DMS153 treated with DMSO at 0.1 percent for 48 hours (cell line): ENCODE data around the gene ANKRD34A.
A peak's percentile ranks its signal among the peaks of the same experiment; 100 is the strongest.

Source experiments
- DNase-seq: peaks from one replicate; lab custom pipeline; 2025; ENCODE audit not compliant: unreplicated experiment; lab: John Stamatoyannopoulos, UW

The ANKRD34A gene

GRCh38 chr1:145974721-145975120, 10.3 kb upstream of the ANKRD34A start:
- no peak for DNase-seq

DNA sequence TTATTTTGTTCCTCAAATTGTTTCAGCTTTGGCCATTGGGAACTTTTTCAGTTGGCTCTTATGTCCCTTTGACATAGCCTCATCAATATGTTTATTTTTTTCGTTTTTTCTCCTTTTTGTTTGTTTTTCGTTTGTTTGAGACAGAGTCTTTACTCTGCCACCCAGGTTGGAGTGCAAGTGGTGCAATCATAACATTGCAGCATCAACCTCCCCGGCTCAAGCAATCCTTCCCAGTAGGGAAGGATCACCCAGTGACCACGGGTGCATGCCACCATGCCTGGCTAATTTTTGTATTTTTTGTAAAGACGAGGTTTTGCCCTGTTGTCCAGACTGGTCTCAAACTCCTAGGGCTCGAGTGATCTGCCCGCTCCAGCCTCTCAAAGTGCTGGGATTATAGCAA, 8.2 kb upstream of the ANKRD34A start:
- no peak for DNase-seq

DNA sequence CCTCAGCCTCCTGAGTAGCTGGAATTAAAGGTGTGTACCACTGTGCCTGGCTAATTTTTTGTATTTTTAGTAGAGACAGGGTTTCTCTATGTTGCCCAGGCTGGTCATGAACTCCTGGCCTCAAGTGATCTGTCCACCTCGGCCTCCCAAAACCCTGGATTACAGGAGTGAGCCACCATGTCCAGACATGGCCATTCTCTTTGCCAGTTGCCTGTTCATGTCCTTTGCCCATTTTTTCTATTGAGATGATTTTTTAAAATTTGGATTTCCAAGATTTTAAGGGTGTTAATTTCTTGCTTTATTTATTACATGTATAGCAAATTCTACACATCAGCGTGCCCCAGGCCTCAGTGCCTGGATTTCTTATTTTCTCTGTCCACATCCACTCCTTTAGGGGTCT, 2.9 kb upstream of the ANKRD34A start:
- DNase-seq, result no peak

DNA sequence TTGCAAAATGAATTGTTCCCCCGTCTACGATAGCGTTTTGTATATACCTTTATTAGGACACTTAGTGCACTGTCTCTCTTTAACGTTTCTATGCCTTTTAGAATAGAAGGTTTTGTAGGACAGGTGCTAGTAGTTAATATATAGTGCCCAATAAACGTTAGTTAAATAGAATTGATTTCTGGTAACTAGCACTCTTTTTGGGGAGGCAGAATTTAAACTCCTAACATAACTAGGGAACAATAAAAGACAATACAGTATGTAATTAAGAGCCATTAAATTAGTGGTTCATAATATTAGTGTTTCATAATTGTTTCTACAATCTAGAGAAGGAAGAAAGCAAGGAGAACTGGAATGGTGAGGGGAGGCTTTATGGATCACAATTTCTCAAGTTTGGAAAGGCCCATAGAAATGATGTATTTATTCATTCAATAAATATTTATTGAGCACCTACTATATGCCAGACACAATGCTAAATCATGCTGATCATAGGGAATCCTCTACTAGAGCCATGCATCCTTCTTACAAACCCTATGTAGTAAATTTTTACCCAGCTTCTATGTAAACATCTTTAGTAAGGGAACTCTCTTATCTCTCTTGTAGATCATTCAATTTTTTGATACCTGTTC, 857 bp upstream of the ANKRD34A start:
- no peak for DNase-seq

- DNase-seq, result no peak
These were observed 933 bp downstream of the ANKRD34A start for GRCh38 chr1:145963265-145964019.

GRCh38 chr1:145962157-145963102, 1.9 kb downstream of the ANKRD34A start:
- no peak for DNase-seq

- DNase-seq, result no peak
These were observed 2.8 kb downstream of the ANKRD34A start for GRCh38 chr1:145961425-145962156.

DNA sequence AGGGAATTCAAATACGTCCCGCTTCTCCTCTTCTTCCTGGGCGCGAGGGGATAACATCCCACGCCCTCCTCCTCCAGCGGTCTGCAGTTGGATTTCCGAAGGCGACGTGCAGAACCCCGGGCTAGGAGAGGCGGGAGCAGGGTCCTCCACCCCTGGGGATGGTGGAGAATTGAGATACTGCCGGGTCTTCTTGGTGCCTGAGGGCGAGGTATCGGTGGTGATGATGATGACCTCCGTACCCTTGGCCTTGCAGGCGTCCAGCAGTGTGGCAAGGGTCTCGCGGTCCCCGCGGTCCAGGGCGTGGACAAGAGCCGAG, 3.3 kb downstream of the ANKRD34A start:
- DNase-seq, result no peak

GRCh38 chr1:145960468-145961108, 3.8 kb downstream of the ANKRD34A start:
- peak; percentile 75 for DNase-seq

DNA sequence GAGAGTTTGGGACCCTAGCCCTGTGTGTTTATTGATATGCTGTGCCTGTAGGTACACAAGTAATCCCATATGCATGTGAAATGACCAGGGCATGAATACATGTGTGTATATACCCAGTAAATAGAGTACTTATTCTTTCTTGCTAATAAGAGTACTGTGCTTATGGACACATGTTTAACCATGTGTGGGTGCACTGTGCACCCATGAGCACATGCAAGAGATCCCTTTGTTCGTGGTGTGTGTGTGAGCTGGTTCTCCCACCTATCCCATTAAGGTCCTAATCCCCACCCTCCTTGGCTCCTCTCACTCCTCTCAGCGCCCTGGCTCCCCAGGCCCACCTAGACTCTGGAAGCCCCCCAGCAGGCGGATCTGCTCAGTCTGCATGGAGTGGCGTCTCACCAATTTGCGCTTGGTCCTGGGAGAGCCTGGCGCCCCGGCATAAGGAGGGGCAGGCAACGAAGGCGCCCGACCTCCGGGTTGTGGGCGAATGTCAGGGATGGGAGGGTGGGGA, 4.4 kb downstream of the ANKRD34A start:
- DNase-seq, result no peak

DNA sequence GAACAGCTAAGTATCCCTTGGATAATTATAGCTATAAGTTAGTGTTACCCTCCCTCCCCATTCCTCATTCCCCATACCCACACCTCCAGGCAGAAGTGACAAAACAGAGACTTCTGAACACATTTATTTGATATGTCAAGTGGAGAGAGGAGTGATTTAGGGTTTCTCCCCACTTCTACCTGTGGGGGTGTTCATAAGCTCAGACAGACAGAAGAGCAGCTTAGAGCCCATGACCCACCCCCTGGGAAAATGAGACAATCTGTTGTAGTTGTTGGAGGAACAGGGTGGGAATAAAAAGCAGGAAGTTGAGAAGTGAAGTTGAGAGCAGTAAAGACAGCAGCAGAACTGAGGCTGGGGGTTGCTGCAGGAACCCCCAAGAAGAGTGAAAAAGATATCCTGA, 5.0 kb downstream of the ANKRD34A start:
- no peak for DNase-seq

GRCh38 chr1:145958734-145959133, 5.6 kb downstream of the ANKRD34A start:
- DNase-seq, result no peak

DNA sequence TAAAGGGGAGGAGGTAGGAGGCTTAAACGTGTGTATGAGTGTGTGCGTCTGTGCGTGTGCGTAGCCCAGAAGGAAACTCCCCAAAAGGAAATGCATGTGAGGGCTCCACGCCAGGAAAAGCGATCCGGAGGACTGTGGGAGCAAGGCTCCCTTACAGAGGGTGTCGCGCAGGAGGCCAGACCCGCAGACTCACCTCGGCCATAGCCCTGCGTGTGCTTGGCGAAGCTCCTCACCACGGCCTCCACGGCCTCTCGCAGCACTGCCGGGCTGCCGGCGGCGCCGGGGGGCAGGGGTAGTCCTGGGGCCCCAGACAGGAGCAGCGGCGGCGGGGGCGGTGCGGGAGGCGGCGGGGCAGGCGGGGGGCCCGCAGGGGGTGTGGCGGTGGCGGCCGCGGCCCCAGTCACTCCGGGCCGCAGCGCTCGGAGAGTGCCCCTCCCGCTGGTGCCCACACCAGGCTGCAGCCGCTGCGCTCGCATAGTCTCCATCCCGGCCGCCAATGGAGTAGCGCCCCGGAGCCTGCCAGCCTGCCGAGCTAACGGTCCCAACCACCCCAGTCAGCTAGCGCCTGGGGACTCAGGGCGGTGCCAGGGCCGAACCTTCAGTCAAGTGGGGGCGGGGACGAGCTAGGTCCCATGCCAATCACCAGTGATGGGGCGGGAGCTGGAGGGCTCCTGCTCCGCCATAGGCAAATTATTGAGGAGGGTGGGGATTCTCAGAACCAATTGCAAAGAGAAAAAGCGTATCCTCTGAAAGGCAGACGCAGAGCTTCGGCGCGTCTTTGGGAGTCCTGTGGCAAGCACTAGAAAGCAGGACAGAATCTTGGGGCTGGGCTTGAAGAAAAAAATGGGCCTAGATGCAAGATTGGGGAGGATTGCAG, 6.7 kb downstream of the ANKRD34A start, which contains the start of gene LIX1L:
LIX1L (minus strand) TSS at position 575 of the 877 bp plus-strand sequence; CDS start at position 485, 90 bp downstream.
- DNase-seq, result peak; percentile 99

GRCh38 chr1:145956781-145957442, 7.5 kb downstream of the ANKRD34A start:
- no peak for DNase-seq

DNA sequence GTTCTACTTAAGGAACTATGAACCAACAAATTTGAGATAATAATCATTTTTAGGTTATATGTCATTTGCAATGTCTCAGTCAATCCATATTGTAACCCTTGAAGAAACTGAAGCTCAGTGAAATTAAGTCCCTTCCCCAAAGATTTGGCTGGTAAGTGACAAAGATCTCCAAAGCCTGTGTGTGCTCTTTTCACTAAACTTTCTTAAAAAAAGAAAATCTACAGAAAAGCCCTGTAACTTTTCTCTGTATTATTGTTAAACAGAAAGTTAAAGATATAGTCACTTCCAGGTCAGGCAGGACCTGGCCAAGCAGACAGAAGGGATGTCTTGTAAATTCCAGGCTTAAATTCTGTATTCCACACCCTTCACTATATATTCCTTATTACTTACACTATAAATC, 8.0 kb downstream of the ANKRD34A start:
- no peak for DNase-seq

DNA sequence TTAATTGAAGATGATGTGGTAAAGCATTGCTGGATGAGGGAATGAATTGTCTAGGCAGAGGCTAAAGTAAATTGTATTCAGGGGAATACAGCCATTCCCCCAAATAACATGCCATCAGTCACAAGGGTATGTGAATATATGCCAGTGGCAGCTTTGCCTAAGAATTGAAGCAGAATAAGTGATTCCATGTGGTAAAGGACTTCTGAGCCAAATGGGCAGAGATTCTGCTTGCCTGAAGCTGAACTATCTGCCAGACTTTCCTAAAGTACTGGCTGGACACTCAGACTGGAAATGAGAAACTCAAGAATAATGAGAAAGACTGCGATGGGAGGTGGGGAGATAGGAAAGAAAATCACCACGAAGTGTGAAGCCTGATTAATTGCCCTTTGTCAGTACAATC, 8.9 kb downstream of the ANKRD34A start:
- DNase-seq, result no peak

- no peak for DNase-seq
These were observed 10.5 kb downstream of the ANKRD34A start for GRCh38 chr1:145953861-145954260.

DNA sequence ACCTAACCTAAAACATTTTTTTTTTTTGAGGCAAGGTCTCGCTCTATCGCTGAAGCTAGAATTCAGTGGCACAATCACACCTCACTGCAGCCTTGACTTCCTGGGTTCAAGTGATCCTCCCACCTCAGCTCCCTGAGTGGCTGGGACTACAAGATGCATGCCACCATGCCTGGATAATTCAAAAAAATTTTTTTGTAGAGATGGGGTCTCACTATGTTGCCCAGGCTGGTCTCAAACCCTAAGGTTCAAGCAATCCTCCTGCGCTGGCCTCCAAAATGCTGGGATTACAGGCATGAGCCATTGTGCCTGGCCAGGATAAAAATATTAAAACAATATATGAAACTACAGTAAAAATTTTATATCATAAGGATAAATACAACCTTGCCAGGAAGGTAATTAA, 11.5 kb downstream of the ANKRD34A start:
- DNase-seq, result no peak

DNA sequence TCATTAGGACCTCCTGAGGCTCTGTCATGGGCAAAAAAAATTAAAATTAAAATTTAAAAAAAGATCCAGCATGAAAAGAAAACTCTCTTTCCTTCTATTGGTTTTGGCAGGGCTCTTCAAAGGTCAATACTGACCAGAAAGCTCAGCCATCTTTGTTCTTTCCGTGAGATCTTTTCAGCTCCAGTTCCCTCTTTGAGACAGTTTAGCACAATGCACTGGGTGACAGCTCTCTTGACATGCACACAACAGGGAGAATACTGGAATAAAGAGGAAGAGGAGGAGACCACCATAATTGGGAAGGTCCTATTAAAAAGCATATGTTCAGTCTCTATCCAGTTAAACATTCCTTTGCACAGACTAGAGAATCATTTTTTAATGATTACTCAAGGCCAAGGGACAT, 12.8 kb downstream of the ANKRD34A start:
- no peak for DNase-seq
